GM15510 (cell line): ENCODE results near the gene VGLL3.

ENCODE experiments used
- POLR2A ChIP-seq: IDR thresholded peaks from 3 replicates; pipeline ENCODE4 v1.6.1; 2011; ENCODE audit warnings: borderline replicate concordance; ENCODE audit not compliant: insufficient read length; ENCODE audit errors: extremely low read depth

Gene VGLL3

GRCh38 chr3:86968244-86968932, 22.6 kb downstream of the VGLL3 start:
- TF ChIP-seq POLR2A: no peak

GRCh38 chr3:86967062-86967461, 23.9 kb downstream of the VGLL3 start:
- no peak for TF ChIP-seq POLR2A

DNA sequence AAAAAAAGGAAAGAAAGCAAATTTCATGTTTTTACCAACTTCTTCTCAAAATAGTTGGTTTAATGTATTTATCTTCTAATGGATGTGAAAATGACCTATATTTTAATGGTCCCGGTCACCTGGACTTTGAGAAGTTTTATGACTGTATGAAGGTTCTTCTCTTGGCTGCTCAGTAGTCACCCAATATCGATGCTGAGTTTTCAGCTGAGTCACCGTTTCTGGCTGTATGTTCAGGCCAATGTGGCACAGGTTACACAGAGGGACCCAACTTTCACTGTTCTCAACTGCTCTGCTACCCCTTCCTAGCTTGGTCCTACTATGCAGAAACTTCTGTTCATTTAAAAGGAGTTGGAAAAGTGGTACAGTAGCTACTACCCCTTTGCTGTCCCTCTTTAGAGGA, 25.8 kb downstream of the VGLL3 start:
- no peak for TF ChIP-seq POLR2A

DNA sequence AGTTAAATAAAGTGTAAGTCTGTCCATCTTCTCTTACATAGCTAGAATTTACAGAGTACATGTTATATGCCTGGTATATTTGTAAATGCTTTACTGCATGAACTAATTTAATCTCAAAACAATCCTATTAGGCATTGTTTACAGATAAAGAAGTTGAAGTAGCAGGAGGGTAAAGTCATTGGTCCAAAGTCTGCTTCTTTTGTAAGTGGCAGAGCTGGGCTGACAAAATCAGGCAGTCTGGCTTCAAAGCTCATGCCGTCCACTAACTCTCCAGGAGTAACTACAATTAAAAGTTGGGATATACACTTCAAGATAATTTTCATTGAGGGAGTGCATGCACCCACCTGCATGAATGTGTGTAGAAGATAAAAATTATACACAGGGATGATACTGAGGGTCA, 27.3 kb downstream of the VGLL3 start:
- no peak for TF ChIP-seq POLR2A

GRCh38 chr3:86961297-86961696, 29.7 kb downstream of the VGLL3 start:
- TF ChIP-seq POLR2A: no peak

DNA sequence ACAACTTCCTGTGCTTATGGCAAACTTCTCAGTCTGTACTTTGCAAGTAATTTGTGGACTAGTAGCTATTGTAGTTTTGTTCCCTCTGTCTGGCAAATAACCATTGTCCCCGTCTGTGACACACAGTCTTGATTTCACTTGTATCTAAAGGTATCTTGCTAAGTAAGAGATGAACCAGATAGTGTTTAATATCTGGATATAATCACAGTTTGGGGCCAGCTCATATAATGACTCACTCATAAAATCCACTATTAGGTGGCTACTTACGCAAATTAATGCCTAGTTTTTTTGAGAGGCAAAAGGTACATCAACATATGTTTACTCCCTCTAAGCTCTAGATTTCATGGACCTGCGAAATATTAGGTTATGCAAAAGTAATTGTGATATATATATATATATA, 30.4 kb downstream of the VGLL3 start:
- TF ChIP-seq POLR2A: no peak

DNA sequence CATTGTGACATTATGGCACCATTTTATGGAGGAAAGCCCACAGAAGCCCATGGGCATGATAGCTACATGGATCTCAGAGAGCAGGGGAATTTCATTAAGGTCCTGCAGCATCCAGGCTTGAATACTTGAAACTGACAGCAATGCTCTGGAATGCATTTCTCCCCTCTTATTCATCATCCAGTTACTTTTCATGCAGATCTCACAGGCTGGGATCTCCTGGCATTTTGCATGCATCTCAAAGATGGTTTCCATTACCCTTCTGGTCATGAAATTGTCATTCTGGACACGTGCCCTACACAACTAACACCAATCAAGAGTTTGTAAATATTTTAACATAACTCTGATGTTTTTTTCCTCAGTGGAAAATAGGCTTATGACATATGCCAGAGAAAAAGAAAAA, 32.4 kb downstream of the VGLL3 start:
- TF ChIP-seq POLR2A: no peak

GRCh38 chr3:86954747-86955146, 36.2 kb downstream of the VGLL3 start:
- no peak for TF ChIP-seq POLR2A

DNA sequence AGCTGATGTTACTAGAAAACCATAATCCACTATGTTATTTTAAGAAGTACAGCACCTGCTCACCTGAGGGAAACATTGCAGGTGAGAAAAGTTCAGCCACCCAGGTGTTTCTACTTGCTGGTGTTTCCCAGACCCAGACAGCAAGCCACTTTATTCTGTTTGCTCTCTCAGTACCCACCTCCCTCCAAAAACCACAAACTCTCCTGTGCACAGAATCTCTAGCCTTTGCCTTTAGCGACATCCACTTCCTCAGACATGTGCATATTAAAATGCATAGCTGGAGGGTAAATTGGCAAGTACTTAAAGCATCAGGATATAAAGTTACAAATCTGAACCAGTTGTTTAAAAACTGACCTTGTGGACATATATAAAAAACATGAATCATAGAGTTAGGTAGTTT, 36.7 kb downstream of the VGLL3 start:
- no peak for TF ChIP-seq POLR2A

- TF ChIP-seq POLR2A: no peak
These were observed 39.6 kb downstream of the VGLL3 start for GRCh38 chr3:86951322-86951721.

DNA sequence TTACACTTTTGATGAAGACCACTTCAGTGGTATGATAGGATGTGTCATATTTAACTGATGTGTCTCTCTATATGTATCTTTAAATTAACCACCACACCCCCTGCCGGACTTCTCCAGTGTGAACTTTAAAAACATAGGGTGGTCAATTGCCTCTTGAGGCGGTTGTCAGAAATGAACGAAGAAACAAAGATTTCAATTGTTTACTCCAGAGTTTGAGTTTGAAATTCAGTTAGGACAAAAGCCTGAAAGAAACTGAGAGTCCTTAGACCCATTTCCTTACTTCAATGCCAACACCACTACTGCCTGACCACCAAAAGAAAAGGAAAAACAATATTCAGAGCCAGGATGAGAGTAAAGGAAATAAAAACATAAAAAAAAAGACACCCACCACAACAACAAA, 40.2 kb downstream of the VGLL3 start:
- TF ChIP-seq POLR2A: no peak

DNA sequence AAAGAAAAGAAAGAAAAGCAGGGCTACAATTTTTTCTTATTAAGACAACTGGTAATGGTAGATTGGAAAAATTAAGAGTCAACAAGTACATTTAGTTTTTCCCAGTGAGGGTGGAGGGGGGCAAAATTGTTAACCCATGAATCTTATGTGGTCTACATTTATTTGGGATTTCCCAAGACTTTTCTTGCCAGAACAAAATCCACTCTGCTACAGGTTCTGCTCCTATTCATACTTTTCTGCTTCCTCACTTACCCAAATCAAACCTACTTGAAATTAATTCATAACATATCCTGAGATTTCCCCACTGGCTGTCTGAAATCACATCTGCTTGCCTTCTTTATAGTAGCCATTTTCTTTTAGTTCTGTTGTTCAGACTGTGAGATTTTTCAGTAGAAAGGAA, 41.1 kb downstream of the VGLL3 start:
- TF ChIP-seq POLR2A: no peak

DNA sequence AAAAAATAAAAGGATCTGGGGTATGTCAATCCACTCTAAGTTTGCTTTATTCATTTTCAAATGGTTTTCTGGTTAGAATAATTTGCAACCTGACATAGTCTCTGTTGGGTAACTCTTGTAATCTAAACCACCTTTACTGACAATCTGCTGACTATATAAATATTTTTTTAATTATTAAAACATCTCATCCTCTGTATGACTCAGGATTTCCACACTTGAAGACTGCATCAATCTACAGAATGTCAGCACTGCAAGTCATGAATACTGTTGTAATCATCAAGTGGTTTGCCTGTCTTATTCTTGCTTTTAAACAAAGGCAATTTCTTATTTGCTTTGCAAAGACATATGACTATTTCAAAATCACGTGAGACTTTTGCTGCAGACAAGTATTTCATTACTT, 42.1 kb downstream of the VGLL3 start:
- TF ChIP-seq POLR2A: no peak

DNA sequence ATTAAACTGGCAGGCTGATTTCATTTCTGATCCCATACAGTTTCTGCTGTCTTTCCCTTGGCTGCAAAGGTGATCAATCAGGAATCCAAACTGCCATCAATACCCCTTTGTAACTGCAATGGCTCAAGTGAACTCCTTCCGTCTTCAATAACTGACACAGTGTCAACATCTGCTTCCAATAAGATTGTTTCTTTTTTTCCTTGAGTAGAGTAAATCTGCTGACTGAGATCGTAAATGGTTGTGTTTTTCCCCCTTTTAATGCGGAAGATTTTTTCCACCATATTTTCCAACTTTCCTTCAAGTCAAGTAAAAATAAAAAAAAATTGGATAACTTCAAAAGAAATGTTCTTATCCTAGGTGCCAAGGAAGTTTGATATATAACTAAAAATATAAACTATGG, 48.7 kb downstream of the VGLL3 start:
- TF ChIP-seq POLR2A: no peak

DNA sequence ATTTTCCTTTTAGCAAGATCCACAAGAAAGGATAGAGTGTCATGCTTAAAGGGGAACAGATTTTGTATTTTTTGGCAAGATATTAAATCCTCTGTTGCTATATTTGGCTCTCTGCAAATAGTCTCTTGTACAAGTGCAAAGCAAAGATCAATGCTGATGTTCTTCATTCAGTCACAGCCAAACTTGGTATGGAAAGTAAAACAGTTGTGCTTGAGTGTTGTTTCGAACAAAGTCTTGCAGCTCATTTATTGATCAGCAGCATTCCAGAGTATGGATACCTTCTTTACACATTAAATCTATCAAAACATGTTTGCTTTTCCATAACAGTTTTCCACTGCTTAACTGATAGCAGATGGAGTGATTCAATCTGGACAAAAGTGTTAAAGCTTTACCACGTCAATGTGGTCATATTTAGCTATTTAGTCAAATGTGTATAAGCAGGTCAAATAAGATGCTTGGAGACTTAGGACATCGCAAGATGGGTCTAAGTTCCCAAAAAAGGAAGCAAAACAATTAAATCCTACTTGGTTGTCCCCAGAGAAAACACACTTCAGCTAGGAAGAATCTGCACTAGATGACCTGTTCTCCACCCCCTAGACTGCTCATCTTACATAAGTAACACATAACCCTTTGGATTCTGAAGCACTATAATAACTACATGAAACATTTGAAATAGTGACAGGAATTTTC, 52.4 kb downstream of the VGLL3 start:
- TF ChIP-seq POLR2A: no peak

- no peak for TF ChIP-seq POLR2A
These were observed 53.6 kb downstream of the VGLL3 start for GRCh38 chr3:86937306-86937791.

DNA sequence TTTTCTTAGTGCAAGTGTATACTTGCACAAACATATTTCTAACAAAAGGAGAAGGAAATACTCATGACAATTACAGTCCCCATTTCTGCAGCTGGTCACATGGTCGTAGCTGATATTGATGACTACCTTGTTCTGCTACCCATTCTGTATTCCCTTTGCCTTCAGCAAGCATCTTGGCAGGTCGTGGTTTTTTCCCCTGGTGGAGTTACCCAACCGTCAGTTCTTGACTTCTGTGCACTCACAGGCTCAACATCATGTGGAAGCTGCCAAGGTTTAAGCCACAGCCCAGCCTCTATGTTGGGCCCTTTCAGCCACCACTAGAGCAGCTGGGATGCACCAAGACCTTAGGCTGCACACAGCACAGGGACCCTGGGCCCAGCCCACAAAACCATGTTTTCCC, 56.1 kb downstream of the VGLL3 start:
- no peak for TF ChIP-seq POLR2A

- TF ChIP-seq POLR2A: no peak
These were observed 60.1 kb downstream of the VGLL3 start for GRCh38 chr3:86930831-86931230.

DNA sequence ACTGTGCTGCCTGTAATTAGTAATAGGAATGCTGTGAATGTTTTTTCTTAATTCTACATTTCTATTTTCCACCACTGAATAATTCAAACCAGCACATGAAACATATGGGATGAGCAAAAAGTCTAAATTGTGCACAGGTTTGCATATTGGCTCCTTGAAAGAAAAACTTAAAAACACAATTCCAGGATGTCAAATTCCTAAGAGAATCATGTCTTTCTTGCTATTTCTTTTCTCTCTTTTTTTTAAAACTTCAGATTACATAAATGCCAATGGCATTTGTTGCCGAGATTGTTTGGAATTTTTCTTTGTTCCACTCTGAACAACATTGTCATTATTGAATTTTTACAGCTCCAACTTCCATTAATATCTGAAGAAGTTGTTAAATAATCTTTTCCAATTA, 60.8 kb downstream of the VGLL3 start:
- TF ChIP-seq POLR2A: no peak
